K562 (cell line): Measurements from ENCODE around the gene PTCH1. TPM values are rescaled to one million over a fixed set of nuclear protein-coding genes. Genes with fewer than 3 reads are reported as not detected.

Experiments
- CBX8 ChIP-seq: fragments of 200-600 bp; sonication (generic); IDR thresholded peaks from 2 replicates; pipeline ENCODE4 v1.6.1; 2012; ENCODE audit warnings: borderline replicate concordance, mixed run types, low read depth, mild to moderate bottlenecking, moderate library complexity, mixed read lengths, low read length, control low read depth, inconsistent platforms; ENCODE audit not compliant: poor library complexity, severe bottlenecking; ENCODE audit errors: extremely low read depth
- CEBPZ ChIP-seq: fragments of 150-350 bp; IDR thresholded peaks from 2 replicates; pipeline ENCODE4 v1.6.1; 2014; ENCODE audit warnings: low read depth, mild to moderate bottlenecking, low read length, borderline replicate concordance
- HDGF ChIP-seq: fragments of 450-650 bp; IDR thresholded peaks from 2 replicates; pipeline ENCODE4 v1.6.1; 2016
- ILF3 ChIP-seq: fragments of 450-650 bp; IDR thresholded peaks from 2 replicates; pipeline ENCODE4 v1.6.1; 2018; ENCODE audit warnings: antibody characterized with exemption, mild to moderate bottlenecking, moderate library complexity, borderline replicate concordance
- MNT ChIP-seq, 2 experiments: fragments of 450-650 bp; conservative IDR thresholded peaks; 2 replicates each; pipeline ENCODE4 v1.6.1; 2017; ENCODE audit warnings: mild to moderate bottlenecking in 2 of 2, moderate library complexity in 2 of 2
- MTA1 ChIP-seq: fragments of 450-650 bp; IDR thresholded peaks from 2 replicates; pipeline ENCODE4 v1.6.1; 2017; ENCODE audit warnings: borderline replicate concordance
- NCOA4 ChIP-seq: fragments of 450-650 bp; IDR thresholded peaks from 2 replicates; pipeline ENCODE4 v1.6.1; 2018; ENCODE audit warnings: mild to moderate bottlenecking; ENCODE audit not compliant: partially characterized antibody
- NFE2 ChIP-seq: IDR thresholded peaks from 2 replicates; pipeline ENCODE4 v1.6.1; 2014; ENCODE audit warnings: antibody characterized with exemption, low read depth
- RFX1 ChIP-seq: fragments of 450-650 bp; IDR thresholded peaks from 2 replicates; pipeline ENCODE4 v1.6.1; 2016; ENCODE audit warnings: mild to moderate bottlenecking, moderate library complexity
- RNF2 ChIP-seq: sonication (generic); IDR thresholded peaks from 2 replicates; pipeline ENCODE4 v1.6.1; 2016
- SNRNP70 ChIP-seq: fragments of 200-400 bp; formaldehyde crosslinking; optimal IDR thresholded peaks from 2 replicates; pipeline ENCODE3; 2017; ENCODE audit warnings: low read depth, low read length
- USF1 ChIP-seq: sonication (generic); formaldehyde crosslinking; IDR thresholded peaks from 2 replicates; pipeline ENCODE4 v1.9.0; 2022; ENCODE audit warnings: mild to moderate bottlenecking, missing genetic modification reagents
- ZFX ChIP-seq: sonication (generic); formaldehyde crosslinking; IDR thresholded peaks from 2 replicates; pipeline ENCODE4 v1.8.0; 2022; ENCODE audit warnings: mild to moderate bottlenecking, missing genetic modification reagents, moderate library complexity
- ZNF449 ChIP-seq: fragments of 250-450 bp; sonication (Bioruptor Pico); IDR thresholded peaks from 2 replicates; pipeline ENCODE4 v1.8.0; 2022; ENCODE audit warnings: moderate library complexity, mild to moderate bottlenecking, inconsistent platforms
- ZNF518B ChIP-seq: fragments of 250-450 bp; sonication (Bioruptor Pico); IDR thresholded peaks from 2 replicates; pipeline ENCODE4 v1.5.0; 2021; ENCODE audit warnings: mild to moderate bottlenecking, moderate library complexity
- ZNF780A ChIP-seq: fragments of 250-450 bp; sonication (Bioruptor Pico); IDR thresholded peaks from 2 replicates; pipeline ENCODE4 v1.5.0; 2021; ENCODE audit warnings: mild to moderate bottlenecking
- polyA plus RNA-seq, 8 experiments: library from polyadenylated mRNA; depleted of rRNA in 4 of 8; stranded (reverse) in 5 of 8; unstranded in 3 of 8; fragments of >200 nt; fragmentation: Nextera tagmentation in 2 of 8; fragmentation: Illumina TruSeq in 1 of 8; extraction: Ambion mirVana in 2 of 8; extraction: Trizol in 1 of 8; gene quantifications; 2 replicates each; pipeline versions ENCODE4 v1.2.1 to v1.2.3, GENCODE V29; 2011 to 2014; ENCODE audit warnings: inconsistent platforms in 1 of 8, missing spikeins in 1 of 8
- total RNA-seq, 7 experiments: library from RNA; depleted of rRNA in 6 of 7; stranded (reverse); fragments of >200 nt in 6 of 7; fragmentation: Illumina TruSeq in 2 of 7; extraction: Trizol in 2 of 7; gene quantifications; 2 replicates each; pipeline versions ENCODE4 v1.2.1 to v1.2.3, GENCODE V29; 2011 to 2021; ENCODE audit warnings: low replicate concordance in 1 of 7

PTCH1 gene
- total and polyA plus RNA-seq, 9 of the 15 experiments (the other 6 are each of a cell fraction or from before 2014, with no cell fraction given) = 0.70 to 9.9 (median 3.8) TPM

- no peak for TF ChIP-seq ILF3
- no peak for TF ChIP-seq SNRNP70
- no peak for TF ChIP-seq MTA1
- TF ChIP-seq MNT (conservative IDR thresholded peaks at IDR 0.05) = peak in 1 of 2 experiments; percentile 40; a peak in 1 of 4 replicates
- no peak for TF ChIP-seq ZNF449 (CRISPR knock-in tag)
- peak; percentile 82 for TF ChIP-seq RFX1
- TF ChIP-seq ZFX = peak; percentile 35; the same call in 1 of the 2 replicates
- TF ChIP-seq NFE2 = peak; percentile 67
- TF ChIP-seq ZNF780A (CRISPR knock-in tag) = no peak
- TF ChIP-seq ZNF518B = no peak
- TF ChIP-seq RNF2 = no peak
- no peak for TF ChIP-seq NCOA4
- no peak for TF ChIP-seq USF1 (CRISPR knock-in tag)
- TF ChIP-seq CEBPZ = no peak
- TF ChIP-seq HDGF = no peak
- no peak for TF ChIP-seq CBX8
These were observed 7.6 kb downstream of the PTCH1 start (continued) for GRCh38 chr9:95508968-95509850.
